Measurements from ENCODE around the gene MAP3K3.

The MAP3K3 gene

GRCh38 chr17:63622574-63623390, 565 bp downstream of the MAP3K3 start:
- peak in 11 of 14 donors; percentile 18 to 78 (median 63) for DNase-seq

- no peak for DNase-seq
Observed at GRCh38 chr17:63623786-63624530, 1.7 kb downstream of the MAP3K3 start.

GRCh38 chr17:63624531-63624880, 2.3 kb downstream of the MAP3K3 start:
- no peak for DNase-seq

- DNase-seq, result no peak
Observed at GRCh38 chr17:63626551-63627180, 4.4 kb downstream of the MAP3K3 start.

GRCh38 chr17:63629627-63630026, 7.4 kb downstream of the MAP3K3 start:
- no peak for DNase-seq

GRCh38 chr17:63631062-63631461, 8.8 kb downstream of the MAP3K3 start:
- no peak for DNase-seq

- DNase-seq, result no peak
Observed at GRCh38 chr17:63631626-63632025, 9.4 kb downstream of the MAP3K3 start.

GRCh38 chr17:63633742-63634141, 11.5 kb downstream of the MAP3K3 start:
- no peak for DNase-seq

GRCh38 chr17:63634163-63634562, 11.9 kb downstream of the MAP3K3 start:
- DNase-seq, result no peak

- no peak for DNase-seq
Observed at GRCh38 chr17:63634816-63635215, 12.6 kb downstream of the MAP3K3 start.

- DNase-seq, result no peak
Observed at GRCh38 chr17:63635290-63635689, 13.1 kb downstream of the MAP3K3 start.

- peak in 9 of 14 donors; percentile 5 to 44 (median 11) for DNase-seq
Observed at GRCh38 chr17:63635787-63636186, 13.6 kb downstream of the MAP3K3 start.

GRCh38 chr17:63639125-63639524, 16.9 kb downstream of the MAP3K3 start:
- DNase-seq, result no peak

GRCh38 chr17:63640038-63640437, 17.8 kb downstream of the MAP3K3 start:
- no peak for DNase-seq

- DNase-seq, result peak in 7 of 14 donors; percentile 3 to 49 (median 32)
Observed at GRCh38 chr17:63641692-63642448, 19.7 kb downstream of the MAP3K3 start.

- DNase-seq, result no peak
Observed at GRCh38 chr17:63644846-63645245, 22.6 kb downstream of the MAP3K3 start.

- DNase-seq, result peak in 2 of 14 donors; percentile 2 to 14
Observed at GRCh38 chr17:63645775-63646487, 23.7 kb downstream of the MAP3K3 start.

- DNase-seq, result no peak
Observed at GRCh38 chr17:63646488-63646806, 24.2 kb downstream of the MAP3K3 start.

GRCh38 chr17:63647065-63647725, 25.0 kb downstream of the MAP3K3 start:
- DNase-seq, result no peak

GRCh38 chr17:63647936-63648335, 25.7 kb downstream of the MAP3K3 start:
- DNase-seq, result no peak

- peak in 1 of 14 donors; percentile 1 for DNase-seq
Observed at GRCh38 chr17:63649813-63650212, 27.6 kb downstream of the MAP3K3 start.
